GM23338 (cell line): ENCODE results near the gene NPEPL1. TPM values are rescaled to one million over a fixed set of nuclear protein-coding genes. Genes with fewer than 3 reads are reported as not detected.

ENCODE experiments used
- ATAC-seq: fragments of 200-7000 bp; cut with Tn5 transposase; 3 replicates; pipeline ENCODE4 v1.9.1; 2020
- DNase-seq: peaks from one replicate; pipeline ENCODE4 v3.0.0-alpha.2; 2015; ENCODE audit warnings: low spot score
- H2AFZ ChIP-seq: fragments of 200-600 bp; sonication (generic); 2 replicates; pipeline ENCODE4 v1.8.0; 2016; ENCODE audit warnings: antibody characterized with exemption, mild to moderate bottlenecking, moderate library complexity
- H3F3A ChIP-seq: fragments of 200-600 bp; sonication (generic); replicated peaks from 2 replicates; pipeline ENCODE4 v1.8.0; 2017; ENCODE audit warnings: antibody characterized with exemption, mixed run types, low read depth
- H3K27ac ChIP-seq: fragments of 200-600 bp; sonication (generic); 2 replicates; pipeline ENCODE4 v1.6.1; 2016; ENCODE audit warnings: low read depth
- H3K27me3 ChIP-seq: fragments of 200-600 bp; sonication (generic); 2 replicates; pipeline ENCODE4 v1.8.0; 2016; ENCODE audit warnings: mild to moderate bottlenecking, mixed run types, moderate library complexity; ENCODE audit not compliant: insufficient read depth
- H3K36me3 ChIP-seq: fragments of 200-600 bp; sonication (generic); 2 replicates; pipeline ENCODE4 v1.8.0; 2016; ENCODE audit warnings: mild to moderate bottlenecking; ENCODE audit not compliant: insufficient read depth
- H3K4me1 ChIP-seq: fragments of 200-600 bp; sonication (generic); 2 replicates; pipeline ENCODE4 v1.8.0; 2016; ENCODE audit warnings: mild to moderate bottlenecking, moderate library complexity; ENCODE audit not compliant: insufficient read depth
- H3K4me2 ChIP-seq: fragments of 200-600 bp; sonication (generic); 2 replicates; pipeline ENCODE4 v1.7.1; 2017; ENCODE audit warnings: mixed run types
- H3K4me3 ChIP-seq: fragments of 200-600 bp; sonication (generic); 2 replicates; pipeline ENCODE4 v1.6.1; 2016; ENCODE audit warnings: mixed run types
- H3K79me2 ChIP-seq: fragments of 200-600 bp; sonication (generic); replicated peaks from 2 replicates; pipeline ENCODE4 v1.8.0; 2017; ENCODE audit warnings: mild to moderate bottlenecking; ENCODE audit not compliant: insufficient read depth
- H3K9me2 ChIP-seq: fragments of 200-600 bp; sonication (generic); 2 replicates; pipeline ENCODE4 v1.8.0; 2017; ENCODE audit not compliant: insufficient read depth
- H4K20me1 ChIP-seq: fragments of 200-600 bp; sonication (generic); replicated peaks from 2 replicates; pipeline ENCODE4 v1.8.0; 2017; ENCODE audit warnings: mild to moderate bottlenecking; ENCODE audit not compliant: insufficient read depth
- H3K27ac Mint-ChIP-seq: 2 replicates; pipeline ENCODE4 v1.8.0; 2020; ENCODE audit warnings: inconsistent platforms, mild to moderate bottlenecking, moderate library complexity, mixed read lengths
- H3K27me3 Mint-ChIP-seq: 3 replicates; pipeline ENCODE4 v1.8.0; 2022; ENCODE audit warnings: low read depth, mild to moderate bottlenecking, moderate library complexity, mixed read lengths, inconsistent platforms; ENCODE audit not compliant: insufficient read depth, poor library complexity
- H3K36me3 Mint-ChIP-seq: 3 replicates; pipeline ENCODE4 v1.8.0; 2021; ENCODE audit warnings: low read depth, mild to moderate bottlenecking, inconsistent platforms, moderate library complexity, mixed read lengths
- H3K4me1 Mint-ChIP-seq: 3 replicates; pipeline ENCODE4 v1.8.0; 2020; ENCODE audit warnings: mild to moderate bottlenecking, inconsistent platforms, mixed read lengths
- H3K4me3 Mint-ChIP-seq: 3 replicates; pipeline ENCODE4 v1.8.0; 2021; ENCODE audit warnings: moderate library complexity, mild to moderate bottlenecking, inconsistent platforms, mixed read lengths
- H3K9me3 Mint-ChIP-seq: 3 replicates; pipeline ENCODE4 v1.8.0; 2020; ENCODE audit warnings: moderate library complexity, mild to moderate bottlenecking, inconsistent platforms, mixed read lengths
- CREB1 ChIP-seq: fragments of 250-450 bp; sonication (Bioruptor Pico); IDR thresholded peaks from 2 replicates; pipeline ENCODE4 v1.5.0; 2020; ENCODE audit warnings: low read depth, mild to moderate bottlenecking, moderate library complexity
- EZH2phosphoT487 ChIP-seq: fragments of 200-600 bp; sonication (generic); IDR thresholded peaks from one replicate; pipeline ENCODE4 v1.8.1; 2018; ENCODE audit warnings: antibody characterized with exemption; ENCODE audit not compliant: unreplicated experiment
- POLR2AphosphoS5 ChIP-seq: IDR thresholded peaks from 2 replicates; pipeline ENCODE4 v1.6.1; 2016; ENCODE audit warnings: antibody characterized with exemption, low read depth
- STAT1 ChIP-seq: IDR thresholded peaks from one replicate; pipeline ENCODE4 v1.6.1; 2016; ENCODE audit warnings: antibody characterized with exemption; ENCODE audit not compliant: unreplicated experiment
- ZNF114 ChIP-seq: fragments of 250-450 bp; sonication (Bioruptor Pico); IDR thresholded peaks from 2 replicates; pipeline ENCODE4 v1.5.0; 2020; ENCODE audit warnings: mild to moderate bottlenecking, moderate library complexity
- polyA plus RNA-seq: library from polyadenylated mRNA; unstranded; fragments of >200 nt; fragmentation: Nextera tagmentation; extraction: Ambion mirVana; gene quantifications from 2 replicates; pipeline ENCODE4 v1.2.1, GENCODE V29; 2016
- total RNA-seq: library from RNA; depleted of rRNA; stranded (reverse); fragments of >200 nt; shearing (Covaris generic); gene quantifications from 2 replicates; pipeline ENCODE4 v1.2.3, GENCODE V29; 2014
- TF ChIP-seq, protein P1 (sequence below): IDR thresholded peaks from 2 replicates; pipeline ENCODE4 v1.6.1; 2016; ENCODE audit warnings: antibody characterized with exemption
- TF ChIP-seq, protein P2 (sequence below): fragments of 250-450 bp; sonication (Bioruptor Pico); IDR thresholded peaks from 2 replicates; pipeline ENCODE4 v1.5.0; 2020; ENCODE audit warnings: mild to moderate bottlenecking, moderate library complexity
- TF ChIP-seq, protein P3 (sequence below): IDR thresholded peaks from one replicate; pipeline ENCODE4 v1.6.1; 2018; ENCODE audit warnings: antibody characterized with exemption; ENCODE audit not compliant: unreplicated experiment

NPEPL1 gene
- total and polyA plus RNA-seq, 2 experiments from 2014 or later: 23.5 to 30.0 TPM

DNA sequence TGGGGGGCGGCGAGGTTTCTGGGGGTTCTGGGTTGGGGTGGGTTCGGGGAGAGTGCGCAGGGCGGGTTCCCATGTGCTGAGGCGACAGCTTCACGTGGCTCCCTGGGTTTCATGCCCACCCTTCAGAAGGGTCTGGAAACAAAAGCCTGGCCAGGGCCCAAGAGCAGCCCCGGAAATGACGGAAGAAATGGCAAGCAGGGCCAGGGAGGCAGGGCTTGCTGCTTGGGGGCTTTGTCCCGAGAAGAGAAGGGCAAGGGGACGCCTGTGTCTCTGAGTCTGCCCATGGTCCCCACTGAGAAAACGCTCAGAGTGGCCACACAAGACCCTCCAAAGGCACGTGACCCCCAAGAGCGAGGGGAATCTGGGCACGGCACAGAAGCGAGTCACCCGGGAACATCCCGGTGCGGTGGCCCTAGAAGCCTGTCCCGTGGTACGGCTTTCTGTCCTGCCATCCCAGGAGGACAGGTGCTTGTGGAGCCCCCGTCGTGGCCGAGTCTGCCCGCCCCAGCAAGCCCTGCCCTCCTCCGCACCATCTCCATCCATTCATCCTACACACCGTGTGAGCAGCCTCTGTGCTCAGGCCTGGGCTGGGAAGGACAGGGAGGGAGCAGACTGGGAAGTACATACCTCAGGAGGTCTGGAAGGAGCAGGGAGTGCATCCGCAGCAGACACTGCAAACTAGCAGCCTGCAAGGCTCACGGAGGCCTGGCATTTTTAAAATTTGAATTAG, 9.0 kb downstream of the NPEPL1 start:
- ATAC-seq (peak; percentile 54), DNase-seq (no peak)
- TF ChIP-seq POLR2AphosphoS5 (no peak), CREB1 (CRISPR knock-in tag) (no peak), ZNF114 (no peak), STAT1 (no peak), EZH2phosphoT487 (no peak)
- TF ChIP-seq, protein P1, sequence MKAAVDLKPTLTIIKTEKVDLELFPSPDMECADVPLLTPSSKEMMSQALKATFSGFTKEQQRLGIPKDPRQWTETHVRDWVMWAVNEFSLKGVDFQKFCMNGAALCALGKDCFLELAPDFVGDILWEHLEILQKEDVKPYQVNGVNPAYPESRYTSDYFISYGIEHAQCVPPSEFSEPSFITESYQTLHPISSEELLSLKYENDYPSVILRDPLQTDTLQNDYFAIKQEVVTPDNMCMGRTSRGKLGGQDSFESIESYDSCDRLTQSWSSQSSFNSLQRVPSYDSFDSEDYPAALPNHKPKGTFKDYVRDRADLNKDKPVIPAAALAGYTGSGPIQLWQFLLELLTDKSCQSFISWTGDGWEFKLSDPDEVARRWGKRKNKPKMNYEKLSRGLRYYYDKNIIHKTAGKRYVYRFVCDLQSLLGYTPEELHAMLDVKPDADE: no peak
- TF ChIP-seq, protein P2, sequence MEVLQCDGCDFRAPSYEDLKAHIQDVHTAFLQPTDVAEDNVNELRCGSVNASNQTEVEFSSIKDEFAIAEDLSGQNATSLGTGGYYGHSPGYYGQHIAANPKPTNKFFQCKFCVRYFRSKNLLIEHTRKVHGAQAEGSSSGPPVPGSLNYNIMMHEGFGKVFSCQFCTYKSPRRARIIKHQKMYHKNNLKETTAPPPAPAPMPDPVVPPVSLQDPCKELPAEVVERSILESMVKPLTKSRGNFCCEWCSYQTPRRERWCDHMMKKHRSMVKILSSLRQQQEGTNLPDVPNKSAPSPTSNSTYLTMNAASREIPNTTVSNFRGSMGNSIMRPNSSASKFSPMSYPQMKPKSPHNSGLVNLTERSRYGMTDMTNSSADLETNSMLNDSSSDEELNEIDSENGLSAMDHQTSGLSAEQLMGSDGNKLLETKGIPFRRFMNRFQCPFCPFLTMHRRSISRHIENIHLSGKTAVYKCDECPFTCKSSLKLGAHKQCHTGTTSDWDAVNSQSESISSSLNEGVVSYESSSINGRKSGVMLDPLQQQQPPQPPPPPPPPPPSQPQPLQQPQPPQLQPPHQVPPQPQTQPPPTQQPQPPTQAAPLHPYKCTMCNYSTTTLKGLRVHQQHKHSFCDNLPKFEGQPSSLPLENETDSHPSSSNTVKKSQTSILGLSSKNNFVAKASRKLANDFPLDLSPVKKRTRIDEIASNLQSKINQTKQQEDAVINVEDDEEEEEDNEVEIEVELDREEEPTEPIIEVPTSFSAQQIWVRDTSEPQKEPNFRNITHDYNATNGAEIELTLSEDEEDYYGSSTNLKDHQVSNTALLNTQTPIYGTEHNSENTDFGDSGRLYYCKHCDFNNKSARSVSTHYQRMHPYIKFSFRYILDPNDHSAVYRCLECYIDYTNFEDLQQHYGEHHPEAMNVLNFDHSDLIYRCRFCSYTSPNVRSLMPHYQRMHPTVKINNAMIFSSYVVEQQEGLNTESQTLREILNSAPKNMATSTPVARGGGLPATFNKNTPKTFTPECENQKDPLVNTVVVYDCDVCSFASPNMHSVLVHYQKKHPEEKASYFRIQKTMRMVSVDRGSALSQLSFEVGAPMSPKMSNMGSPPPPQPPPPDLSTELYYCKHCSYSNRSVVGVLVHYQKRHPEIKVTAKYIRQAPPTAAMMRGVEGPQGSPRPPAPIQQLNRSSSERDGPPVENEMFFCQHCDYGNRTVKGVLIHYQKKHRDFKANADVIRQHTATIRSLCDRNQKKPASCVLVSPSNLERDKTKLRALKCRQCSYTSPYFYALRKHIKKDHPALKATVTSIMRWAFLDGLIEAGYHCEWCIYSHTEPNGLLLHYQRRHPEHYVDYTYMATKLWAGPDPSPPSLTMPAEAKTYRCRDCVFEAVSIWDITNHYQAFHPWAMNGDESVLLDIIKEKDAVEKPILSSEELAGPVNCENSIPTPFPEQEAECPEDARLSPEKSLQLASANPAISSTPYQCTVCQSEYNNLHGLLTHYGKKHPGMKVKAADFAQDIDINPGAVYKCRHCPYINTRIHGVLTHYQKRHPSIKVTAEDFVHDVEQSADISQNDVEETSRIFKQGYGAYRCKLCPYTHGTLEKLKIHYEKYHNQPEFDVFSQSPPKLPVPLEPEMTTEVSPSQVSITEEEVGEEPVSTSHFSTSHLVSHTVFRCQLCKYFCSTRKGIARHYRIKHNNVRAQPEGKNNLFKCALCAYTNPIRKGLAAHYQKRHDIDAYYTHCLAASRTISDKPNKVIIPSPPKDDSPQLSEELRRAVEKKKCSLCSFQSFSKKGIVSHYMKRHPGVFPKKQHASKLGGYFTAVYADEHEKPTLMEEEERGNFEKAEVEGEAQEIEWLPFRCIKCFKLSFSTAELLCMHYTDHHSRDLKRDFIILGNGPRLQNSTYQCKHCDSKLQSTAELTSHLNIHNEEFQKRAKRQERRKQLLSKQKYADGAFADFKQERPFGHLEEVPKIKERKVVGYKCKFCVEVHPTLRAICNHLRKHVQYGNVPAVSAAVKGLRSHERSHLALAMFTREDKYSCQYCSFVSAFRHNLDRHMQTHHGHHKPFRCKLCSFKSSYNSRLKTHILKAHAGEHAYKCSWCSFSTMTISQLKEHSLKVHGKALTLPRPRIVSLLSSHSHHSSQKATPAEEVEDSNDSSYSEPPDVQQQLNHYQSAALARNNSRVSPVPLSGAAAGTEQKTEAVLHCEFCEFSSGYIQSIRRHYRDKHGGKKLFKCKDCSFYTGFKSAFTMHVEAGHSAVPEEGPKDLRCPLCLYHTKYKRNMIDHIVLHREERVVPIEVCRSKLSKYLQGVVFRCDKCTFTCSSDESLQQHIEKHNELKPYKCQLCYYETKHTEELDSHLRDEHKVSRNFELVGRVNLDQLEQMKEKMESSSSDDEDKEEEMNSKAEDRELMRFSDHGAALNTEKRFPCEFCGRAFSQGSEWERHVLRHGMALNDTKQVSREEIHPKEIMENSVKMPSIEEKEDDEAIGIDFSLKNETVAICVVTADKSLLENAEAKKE (CRISPR knock-in tag): no peak
- TF ChIP-seq, protein P3, sequence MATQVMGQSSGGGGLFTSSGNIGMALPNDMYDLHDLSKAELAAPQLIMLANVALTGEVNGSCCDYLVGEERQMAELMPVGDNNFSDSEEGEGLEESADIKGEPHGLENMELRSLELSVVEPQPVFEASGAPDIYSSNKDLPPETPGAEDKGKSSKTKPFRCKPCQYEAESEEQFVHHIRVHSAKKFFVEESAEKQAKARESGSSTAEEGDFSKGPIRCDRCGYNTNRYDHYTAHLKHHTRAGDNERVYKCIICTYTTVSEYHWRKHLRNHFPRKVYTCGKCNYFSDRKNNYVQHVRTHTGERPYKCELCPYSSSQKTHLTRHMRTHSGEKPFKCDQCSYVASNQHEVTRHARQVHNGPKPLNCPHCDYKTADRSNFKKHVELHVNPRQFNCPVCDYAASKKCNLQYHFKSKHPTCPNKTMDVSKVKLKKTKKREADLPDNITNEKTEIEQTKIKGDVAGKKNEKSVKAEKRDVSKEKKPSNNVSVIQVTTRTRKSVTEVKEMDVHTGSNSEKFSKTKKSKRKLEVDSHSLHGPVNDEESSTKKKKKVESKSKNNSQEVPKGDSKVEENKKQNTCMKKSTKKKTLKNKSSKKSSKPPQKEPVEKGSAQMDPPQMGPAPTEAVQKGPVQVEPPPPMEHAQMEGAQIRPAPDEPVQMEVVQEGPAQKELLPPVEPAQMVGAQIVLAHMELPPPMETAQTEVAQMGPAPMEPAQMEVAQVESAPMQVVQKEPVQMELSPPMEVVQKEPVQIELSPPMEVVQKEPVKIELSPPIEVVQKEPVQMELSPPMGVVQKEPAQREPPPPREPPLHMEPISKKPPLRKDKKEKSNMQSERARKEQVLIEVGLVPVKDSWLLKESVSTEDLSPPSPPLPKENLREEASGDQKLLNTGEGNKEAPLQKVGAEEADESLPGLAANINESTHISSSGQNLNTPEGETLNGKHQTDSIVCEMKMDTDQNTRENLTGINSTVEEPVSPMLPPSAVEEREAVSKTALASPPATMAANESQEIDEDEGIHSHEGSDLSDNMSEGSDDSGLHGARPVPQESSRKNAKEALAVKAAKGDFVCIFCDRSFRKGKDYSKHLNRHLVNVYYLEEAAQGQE: no peak
- Histone ChIP-seq H3K4me3 (no peak overlapping the region), H3K36me3 (peaks cover 9% of the 10 kb centered on the region; the same call in 1 of the 2 replicates), H3K9me2 (no peaks in the 10 kb centered on the region), H3F3A (0 out of 2 replicates have a peak, but pooled peaks cover 4% of the 10 kb centered on the region), H2AFZ (no peak overlapping the region), H3K4me1 (no peaks in the 10 kb centered on the region; the same call in 1 of the 2 replicates), H3K4me2 (no peak overlapping the region), H3K79me2 (no peaks in the 10 kb centered on the region), H3K27ac (no peak overlapping the region), H3K27me3 (no peaks in the 10 kb centered on the region), H4K20me1 (no peaks in the 10 kb centered on the region)
- Mint-ChIP-seq H3K4me3 (no peak overlapping the region), H3K27ac (no peak overlapping the region), H3K36me3 (peaks cover 64% of the 10 kb centered on the region), H3K9me3 (peaks cover 7% of the 10 kb centered on the region; the same call in 2 of the 3 replicates), H3K27me3 (peaks cover 4% of the 10 kb centered on the region), H3K4me1 (peaks cover 19% of the 10 kb centered on the region)
